ENCODE data around the gene RELN. TPM values are rescaled to one million over a fixed set of nuclear protein-coding genes. Genes with fewer than 3 reads are reported as not detected.

Gene RELN
- total RNA-seq, 1 experiment from 2014 or later, result 8.0 TPM

DNA sequence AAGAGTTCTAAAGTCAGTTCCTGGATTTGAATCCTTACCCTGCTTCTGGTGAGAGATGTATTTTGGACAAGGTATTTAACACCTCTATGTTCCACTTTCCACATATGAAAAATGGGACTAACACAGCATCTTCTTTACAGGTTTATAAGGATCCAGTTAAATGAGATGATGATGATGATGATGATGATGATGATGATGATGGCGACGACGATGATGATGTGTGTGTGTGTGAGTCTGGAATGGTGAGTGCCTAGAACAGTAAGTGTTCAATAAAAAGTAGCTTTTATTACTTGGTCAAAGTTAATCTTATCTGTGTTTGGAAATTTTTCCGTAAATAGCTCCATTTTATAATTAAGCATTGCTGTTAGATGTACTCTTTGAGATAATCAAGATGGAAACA lies 295.2 kb downstream of the RELN start:
- no TSS peak for BruUV-seq (replicated peaks)
- POLR2A ChIA-PET (ENCODE audit: unreplicated experiment), result no interaction called here
- DNase-seq (no peak), ATAC-seq (no peak)
- Histone ChIP-seq H3K9ac (ENCODE audit: low read length) (no peak overlapping the region), H3K79me2 (ENCODE audit: low read length) (no peaks in the 10 kb centered on the region), H3K27ac (ENCODE audit: low read length) (no peak overlapping the region), H4K20me1 (ENCODE audit: low read length) (no peaks in the 10 kb centered on the region), H3K27me3 (ENCODE audit: low read length) (no peaks in the 10 kb centered on the region), H2AFZ (ENCODE audit: low read length) (no peak overlapping the region), H3K4me2 (ENCODE audit: low read length) (no peak overlapping the region), H3K4me1 (ENCODE audit: insufficient read depth, low read length) (no peaks in the 10 kb centered on the region), H3K9me3 (ENCODE audit: low read length) (no peaks in the 10 kb centered on the region), H3K4me3 (ENCODE audit: low read length) (no peak overlapping the region), H3K36me3 (ENCODE audit: low read depth, low read length) (no peaks in the 10 kb centered on the region), H3K9me2 (replicated peaks; ENCODE audit: low read length) (no peaks in the 10 kb centered on the region), H3F3A (ENCODE audit: low read length, unreplicated experiment) (no peaks in the 10 kb centered on the region)
- intact Hi-C loops (cut with micrococcal nuclease), result no loop called here
- CTCF ChIA-PET, result no interaction called here
- no peak for TF ChIP-seq EZH2phosphoT487 (IDR thresholded peaks at IDR 0.05; ENCODE audit: borderline replicate concordance, low read length)
- TF ChIP-seq, protein P1, sequence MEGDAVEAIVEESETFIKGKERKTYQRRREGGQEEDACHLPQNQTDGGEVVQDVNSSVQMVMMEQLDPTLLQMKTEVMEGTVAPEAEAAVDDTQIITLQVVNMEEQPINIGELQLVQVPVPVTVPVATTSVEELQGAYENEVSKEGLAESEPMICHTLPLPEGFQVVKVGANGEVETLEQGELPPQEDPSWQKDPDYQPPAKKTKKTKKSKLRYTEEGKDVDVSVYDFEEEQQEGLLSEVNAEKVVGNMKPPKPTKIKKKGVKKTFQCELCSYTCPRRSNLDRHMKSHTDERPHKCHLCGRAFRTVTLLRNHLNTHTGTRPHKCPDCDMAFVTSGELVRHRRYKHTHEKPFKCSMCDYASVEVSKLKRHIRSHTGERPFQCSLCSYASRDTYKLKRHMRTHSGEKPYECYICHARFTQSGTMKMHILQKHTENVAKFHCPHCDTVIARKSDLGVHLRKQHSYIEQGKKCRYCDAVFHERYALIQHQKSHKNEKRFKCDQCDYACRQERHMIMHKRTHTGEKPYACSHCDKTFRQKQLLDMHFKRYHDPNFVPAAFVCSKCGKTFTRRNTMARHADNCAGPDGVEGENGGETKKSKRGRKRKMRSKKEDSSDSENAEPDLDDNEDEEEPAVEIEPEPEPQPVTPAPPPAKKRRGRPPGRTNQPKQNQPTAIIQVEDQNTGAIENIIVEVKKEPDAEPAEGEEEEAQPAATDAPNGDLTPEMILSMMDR (conservative IDR thresholded peaks at IDR 0.05; ENCODE audit: low read depth, low read length), result no peak
- TF ChIP-seq EZH2 (IDR thresholded peaks at IDR 0.05; ENCODE audit: low read length, unreplicated experiment), result no peak

DNA sequence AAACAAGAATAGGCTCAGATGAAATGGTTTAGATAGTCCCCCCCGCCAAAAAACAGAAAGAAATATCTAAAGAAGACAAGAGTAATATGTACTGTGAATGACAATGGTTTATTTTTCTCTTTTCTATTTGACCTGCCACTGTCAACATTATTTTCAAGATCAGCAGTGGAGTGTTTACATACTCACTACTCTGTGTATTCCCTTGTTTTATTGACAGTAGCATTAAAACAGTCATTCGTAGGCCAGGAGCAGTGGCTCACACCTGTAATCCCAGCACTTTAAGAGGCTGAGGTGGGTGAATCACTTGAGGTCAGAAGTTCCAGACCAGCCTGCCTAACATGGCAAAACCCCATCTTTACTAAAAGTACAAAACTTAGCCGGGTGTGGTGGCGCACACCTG lies 298.2 kb downstream of the RELN start:
- TF ChIP-seq EZH2phosphoT487 (IDR thresholded peaks at IDR 0.05; ENCODE audit: borderline replicate concordance, low read length) (no peak), EZH2 (IDR thresholded peaks at IDR 0.05; ENCODE audit: low read length, unreplicated experiment) (no peak)
- TF ChIP-seq, protein P1 (conservative IDR thresholded peaks at IDR 0.05; ENCODE audit: low read depth, low read length), result no peak
- Histone ChIP-seq H3F3A (ENCODE audit: low read length, unreplicated experiment) (no peaks in the 10 kb centered on the region), H3K4me1 (ENCODE audit: insufficient read depth, low read length) (no peaks in the 10 kb centered on the region), H2AFZ (ENCODE audit: low read length) (no peak overlapping the region), H3K79me2 (ENCODE audit: low read length) (no peaks in the 10 kb centered on the region), H3K4me2 (ENCODE audit: low read length) (no peak overlapping the region), H4K20me1 (ENCODE audit: low read length) (no peaks in the 10 kb centered on the region), H3K4me3 (ENCODE audit: low read length) (no peak overlapping the region), H3K9ac (ENCODE audit: low read length) (no peak overlapping the region), H3K27me3 (ENCODE audit: low read length) (no peaks in the 10 kb centered on the region), H3K36me3 (ENCODE audit: low read depth, low read length) (no peaks in the 10 kb centered on the region), H3K27ac (ENCODE audit: low read length) (no peak overlapping the region), H3K9me3 (ENCODE audit: low read length) (no peaks in the 10 kb centered on the region), H3K9me2 (replicated peaks; ENCODE audit: low read length) (no peaks in the 10 kb centered on the region)
- POLR2A ChIA-PET (ENCODE audit: unreplicated experiment), result no interaction called here
- BruUV-seq (replicated peaks), result no TSS peak
- ATAC-seq (peak; percentile 94), DNase-seq (peak; percentile 40)
- CTCF ChIA-PET, result no interaction called here
- intact Hi-C loops (cut with micrococcal nuclease), result no loop called here

DNA sequence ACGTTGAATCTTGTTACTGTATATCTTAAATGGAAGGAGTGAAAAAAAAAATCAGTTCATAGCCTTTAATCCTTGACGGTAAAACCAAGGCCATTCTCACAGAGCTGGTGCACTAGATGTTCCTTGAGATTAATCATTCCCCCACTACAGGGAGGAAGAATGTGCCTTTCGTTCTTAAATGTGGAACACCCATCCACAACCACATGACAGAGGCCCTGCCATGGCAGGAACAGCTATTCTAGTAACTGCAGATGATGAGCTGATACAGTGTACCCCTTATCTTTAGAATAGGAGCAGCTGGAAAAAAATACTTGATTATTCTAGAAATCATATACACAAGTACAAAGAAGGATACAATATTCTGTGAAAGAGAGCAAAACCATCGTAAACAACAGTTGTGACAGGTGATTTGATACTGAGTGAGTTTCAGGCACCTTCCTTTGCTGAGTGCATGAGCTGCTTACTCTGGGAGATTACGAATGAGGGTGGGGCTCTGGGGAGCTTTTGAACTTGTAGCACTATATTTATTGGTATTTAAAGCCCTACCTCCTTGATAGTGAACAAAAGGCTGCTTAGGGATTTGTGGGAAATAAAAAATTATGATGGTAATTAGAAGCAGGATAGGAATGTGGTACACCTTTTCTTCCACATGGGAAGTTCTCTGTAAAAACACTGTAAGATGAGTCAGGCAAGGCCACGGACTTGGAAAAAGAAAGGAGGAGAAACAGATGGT lies 299.1 kb downstream of the RELN start:
- CTCF ChIA-PET, result no interaction called here
- Histone ChIP-seq H3K79me2 (ENCODE audit: low read length) (no peaks in the 10 kb centered on the region), H2AFZ (ENCODE audit: low read length) (no peak overlapping the region), H3K36me3 (ENCODE audit: low read depth, low read length) (no peaks in the 10 kb centered on the region), H3K9me3 (ENCODE audit: low read length) (no peaks in the 10 kb centered on the region), H3K4me2 (ENCODE audit: low read length) (no peak overlapping the region), H4K20me1 (ENCODE audit: low read length) (no peaks in the 10 kb centered on the region), H3K4me3 (ENCODE audit: low read length) (no peak overlapping the region), H3K9ac (ENCODE audit: low read length) (no peak overlapping the region), H3K27ac (ENCODE audit: low read length) (no peak overlapping the region), H3K27me3 (ENCODE audit: low read length) (no peaks in the 10 kb centered on the region), H3K4me1 (ENCODE audit: insufficient read depth, low read length) (no peaks in the 10 kb centered on the region), H3F3A (ENCODE audit: low read length, unreplicated experiment) (no peaks in the 10 kb centered on the region), H3K9me2 (replicated peaks; ENCODE audit: low read length) (no peaks in the 10 kb centered on the region)
- ATAC-seq (peak; percentile 52), DNase-seq (no peak)
- intact Hi-C loops (cut with micrococcal nuclease), result no loop called here
- TF ChIP-seq, protein P1 (conservative IDR thresholded peaks at IDR 0.05; ENCODE audit: low read depth, low read length), result no peak
- TF ChIP-seq EZH2phosphoT487 (IDR thresholded peaks at IDR 0.05; ENCODE audit: borderline replicate concordance, low read length) (no peak), EZH2 (IDR thresholded peaks at IDR 0.05; ENCODE audit: low read length, unreplicated experiment) (no peak)
- no TSS peak for BruUV-seq (replicated peaks)
- POLR2A ChIA-PET (ENCODE audit: unreplicated experiment), result no interaction called here
